Neural crest cell (in vitro differentiated cells): ENCODE results near the gene GDPD5. TPM values are rescaled to one million over a fixed set of nuclear protein-coding genes. Genes with fewer than 3 reads are reported as not detected.

Experiments
- DNase-seq: peaks from one replicate; pipeline ENCODE4 v3.0.0; 2021; ENCODE audit warnings: low read depth, mixed read lengths, low spot score
- H3K27ac Mint-ChIP-seq: one replicate; pipeline ENCODE4 v1.8.0; 2021; ENCODE audit warnings: mild to moderate bottlenecking, mixed read lengths; ENCODE audit not compliant: unreplicated experiment
- H3K27me3 Mint-ChIP-seq: 2 replicates; pipeline ENCODE4 v1.8.0; 2021; ENCODE audit warnings: low read depth, mild to moderate bottlenecking, mixed read lengths
- H3K36me3 Mint-ChIP-seq: 2 replicates; pipeline ENCODE4 v1.8.0; 2021; ENCODE audit warnings: low read depth, mild to moderate bottlenecking, mixed read lengths
- H3K4me1 Mint-ChIP-seq: 2 replicates; pipeline ENCODE4 v1.8.0; 2021; ENCODE audit warnings: mixed read lengths
- H3K4me3 Mint-ChIP-seq: one replicate; pipeline ENCODE4 v1.8.0; 2021; ENCODE audit warnings: mild to moderate bottlenecking, mixed read lengths
- H3K9me3 Mint-ChIP-seq: 2 replicates; pipeline ENCODE4 v1.8.0; 2021; ENCODE audit warnings: mixed read lengths
- CTCF ChIP-seq: fragments of 200-600 bp; sonication (generic); conservative IDR thresholded peaks from 2 replicates; pipeline ENCODE4 v1.5.0; 2021; ENCODE audit warnings: antibody characterized with exemption, mild to moderate bottlenecking
- total RNA-seq: library from RNA; stranded (reverse); gene quantifications from 2 replicates; pipeline ENCODE4 v1.2.1, GENCODE V29; 2021

GDPD5 gene
- total RNA-seq, 1 donor from 2014 or later, result 13.3 TPM

DNA sequence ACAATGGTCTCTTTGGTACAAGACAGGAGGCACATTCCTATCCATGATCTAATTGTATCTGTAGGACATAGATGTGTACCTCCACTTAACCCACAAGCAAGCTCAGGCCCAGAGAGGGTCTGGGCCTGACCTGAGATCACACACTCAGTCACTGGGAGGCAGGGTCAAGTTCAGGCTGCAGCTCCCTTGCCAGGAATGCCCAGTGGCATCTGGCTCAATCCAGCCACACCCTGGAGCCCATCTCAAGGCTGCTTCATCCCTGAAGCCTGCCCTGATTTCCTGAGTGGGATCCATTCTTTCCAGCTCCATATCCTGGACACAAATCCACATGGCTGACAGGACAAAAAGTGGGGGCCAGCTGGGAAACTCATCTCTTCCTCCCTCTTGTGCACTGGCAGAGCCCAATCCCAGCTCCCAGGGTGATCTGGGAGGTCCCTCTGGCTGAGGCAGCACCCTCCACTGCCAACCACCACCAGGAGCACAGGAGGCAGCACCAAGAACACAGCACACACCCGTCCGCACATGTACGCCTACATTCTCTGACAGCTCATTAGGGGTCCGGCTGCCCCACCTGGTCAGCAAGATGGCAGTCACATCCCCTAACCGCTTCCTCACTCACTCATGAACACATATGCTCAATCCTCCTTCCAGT lies 53.5 kb downstream of the GDPD5 start:
- no peaks in the 10 kb centered on the region for H3K27me3 Mint-ChIP-seq
- DNase-seq, result no peak

DNA sequence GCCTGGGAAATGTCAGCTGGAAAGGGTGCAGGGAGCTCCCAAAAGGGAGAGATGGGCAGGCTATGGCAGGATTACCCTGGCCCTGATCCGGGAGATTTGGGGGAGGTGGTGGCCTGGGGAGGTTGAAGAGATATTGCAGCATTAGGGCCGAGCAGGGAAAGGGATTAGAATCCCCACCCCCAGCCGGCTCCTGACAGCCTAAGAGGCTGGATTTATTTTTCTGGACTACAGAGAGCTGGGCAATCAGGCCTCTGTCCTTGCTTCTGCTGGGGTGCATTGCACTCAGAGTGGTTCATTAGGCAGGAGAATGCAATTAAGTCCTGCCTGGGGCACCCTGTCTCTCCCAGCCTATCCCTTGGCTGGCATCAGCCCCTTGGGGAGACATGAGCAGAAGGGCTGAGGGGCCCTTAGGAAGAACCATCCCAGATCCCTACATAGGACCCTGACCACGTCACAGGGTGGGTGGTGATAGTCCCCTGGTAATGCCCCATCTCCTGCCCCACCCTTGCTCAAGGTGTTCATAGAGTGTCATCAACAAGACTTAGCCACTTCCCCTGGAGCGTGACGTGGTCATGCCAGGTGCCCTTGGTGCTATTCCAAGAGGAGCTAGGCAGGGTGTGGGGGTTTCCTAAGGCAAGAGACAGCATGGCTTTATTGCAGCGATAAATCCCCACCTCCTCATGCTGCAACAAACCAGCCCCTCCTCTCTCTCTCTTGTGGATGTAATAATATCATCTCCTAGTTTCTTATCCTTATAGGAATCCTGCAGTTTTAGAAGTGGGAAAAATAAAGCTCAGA lies 54.4 kb downstream of the GDPD5 start:
- TF ChIP-seq CTCF, result no peak
- DNase-seq, result no peak
- H3K4me1 Mint-ChIP-seq, result peaks cover 66% of the 10 kb centered on the region
- H3K36me3 Mint-ChIP-seq, result no peaks in the 10 kb centered on the region
- H3K27ac Mint-ChIP-seq, result peak overlapping the region; percentile 35
- H3K9me3 Mint-ChIP-seq, result no peaks in the 10 kb centered on the region
- no peaks in the 10 kb centered on the region for H3K27me3 Mint-ChIP-seq
- peak overlapping the region; percentile 47 for H3K4me3 Mint-ChIP-seq

More for the DNA sequence above, 53.5 kb downstream of the GDPD5 start:
- Mint-ChIP-seq H3K4me1 (peaks cover 62% of the 10 kb centered on the region), H3K9me3 (no peaks in the 10 kb centered on the region), H3K4me3 (peak overlapping the region; percentile 47), H3K27ac (peak overlapping the region; percentile 0), H3K36me3 (no peaks in the 10 kb centered on the region)
- no peak for TF ChIP-seq CTCF

DNA sequence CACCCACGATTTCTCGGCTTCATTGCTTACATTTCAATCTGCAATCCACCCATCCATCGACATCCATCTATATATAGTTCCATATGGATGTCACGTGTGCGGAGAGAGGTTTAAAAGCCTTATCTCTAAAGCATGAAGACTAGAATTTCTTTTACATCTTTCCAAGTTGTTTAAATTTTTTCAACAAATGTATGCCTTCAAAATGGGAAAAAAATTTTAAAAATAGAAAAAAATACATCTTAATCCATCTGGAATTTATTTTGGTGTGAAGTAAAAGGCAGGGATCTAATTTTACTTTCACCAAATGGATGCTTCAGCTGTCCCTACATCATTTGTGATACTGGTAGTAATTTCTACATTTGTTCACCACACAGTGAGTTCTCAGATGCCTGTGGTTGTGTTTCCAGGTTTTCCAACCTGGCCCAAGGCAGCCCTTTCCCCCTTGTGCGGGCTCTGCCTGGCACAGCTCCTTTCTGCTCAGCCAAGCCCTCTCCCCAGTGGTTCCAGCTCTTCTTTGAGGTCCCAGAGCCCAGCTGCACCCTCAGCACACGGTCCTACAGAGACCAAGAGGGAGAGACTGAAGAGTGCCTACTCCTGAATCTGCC lies 55.2 kb downstream of the GDPD5 start:
- no peak for DNase-seq
- H3K4me1 Mint-ChIP-seq, result peaks cover 67% of the 10 kb centered on the region
- TF ChIP-seq CTCF, result no peak
- H3K27ac Mint-ChIP-seq, result peak overlapping the region; percentile 35
- no peaks in the 10 kb centered on the region for H3K36me3 Mint-ChIP-seq
- no peaks in the 10 kb centered on the region for H3K27me3 Mint-ChIP-seq
- no peak overlapping the region for H3K4me3 Mint-ChIP-seq
- H3K9me3 Mint-ChIP-seq, result no peaks in the 10 kb centered on the region

- peaks cover 65% of the 10 kb centered on the region for H3K4me1 Mint-ChIP-seq
- no peaks in the 10 kb centered on the region for H3K36me3 Mint-ChIP-seq
- DNase-seq, result no peak
- H3K4me3 Mint-ChIP-seq, result no peak overlapping the region
- H3K9me3 Mint-ChIP-seq, result no peaks in the 10 kb centered on the region
- TF ChIP-seq CTCF, result no peak
- H3K27me3 Mint-ChIP-seq, result no peaks in the 10 kb centered on the region
- H3K27ac Mint-ChIP-seq, result peak overlapping the region; percentile 7
Observed at GRCh38 chr11:75469785-75470405, 55.8 kb downstream of the GDPD5 start.

- H3K4me3 Mint-ChIP-seq, result no peak overlapping the region
- no peaks in the 10 kb centered on the region for H3K36me3 Mint-ChIP-seq
- no peaks in the 10 kb centered on the region for H3K27me3 Mint-ChIP-seq
- DNase-seq, result peak; percentile 30
- TF ChIP-seq CTCF, result no peak
- peaks cover 59% of the 10 kb centered on the region for H3K4me1 Mint-ChIP-seq
- H3K27ac Mint-ChIP-seq, result peak overlapping the region; percentile 46
- H3K9me3 Mint-ChIP-seq, result no peaks in the 10 kb centered on the region
Observed at GRCh38 chr11:75468534-75469340, 57.0 kb downstream of the GDPD5 start.
